Pancreas (tissue), 10 donors: ENCODE measurements around the gene SELENOI. TPM values are rescaled to one million over a fixed set of nuclear protein-coding genes. Genes with fewer than 3 reads are reported as not detected.
A peak's percentile ranks its signal among the peaks of the same experiment; 100 is the strongest.
"Not testable (repeated sequence)": the region's sequence is repeated elsewhere in the genome, so short reads cannot be mapped to it uniquely, and the experiment has no call there.

ENCODE experiments used
- ATAC-seq, 4 donors: fragments of 200-7000 bp; cut with Tn5 transposase; one replicate each; pipeline versions ENCODE4 v1.8.0 to v1.9.1; 2020; ENCODE audit warnings: mild to moderate bottlenecking in 4 of 4, moderate library complexity in 4 of 4
- DNase-seq, 6 donors: peaks; one replicate each; pipeline ENCODE4 v3.0.0-alpha.2; 2020
- FAIRE-seq: peaks from 2 replicates; lab custom pipeline; 2012; peaks lifted over from hg19 to GRCh38; lab: Jason Lieb, UNC
- H3K27ac ChIP-seq, 4 donors: fragments of 200-600 bp; sonication (generic); 1 replicate in 3 of 4; 2 replicates in 1 of 4; pipeline versions ENCODE4 v1.5.0 to v1.8.0; 2020
- H3K27me3 ChIP-seq, 4 donors: fragments of 200-600 bp; one replicate each; pipeline ENCODE4 v1.8.0; 2021
- H3K36me3 ChIP-seq, 3 donors: fragments of 200-600 bp; sonication (generic) in 1 of 3; one replicate each; pipeline versions ENCODE4 v1.5.0 to v1.8.0; 2020 to 2021
- H3K4me1 ChIP-seq, 3 donors: fragments of 200-600 bp; one replicate each; pipeline ENCODE4 v1.8.0; 2021
- H3K4me3 ChIP-seq, 4 donors: fragments of 200-600 bp; sonication (generic) in 2 of 4; one replicate each; pipeline versions ENCODE4 v1.5.0 to v1.8.0; 2020 to 2021
- H3K9me3 ChIP-seq, 4 donors: fragments of 200-600 bp; one replicate each; pipeline ENCODE4 v1.8.0; 2021
- whole genome bisulfite sequencing, 2 donors: extraction: QIAGEN DNeasy Blood & Tissue Kit; methylation state at CpG; one replicate each; pipeline ENCODE4 v1.1.7; 2013; 5-methylcytosine and 5-hydroxymethylcytosine counted together
- intact Hi-C, 3 donors: fragments of 100-400 bp; cut with DNase I; formaldehyde crosslinking; loops; one replicate each; pipeline versions ENCODE4 v1.11.1 to v1.14.2; 2022
- polyA plus RNA-seq, 2 donors: library from polyadenylated mRNA; stranded (reverse); fragments of 200-250 nt; gene quantifications; one replicate each; pipeline ENCODE4 v1.2.3, GENCODE V29; 2013
- total RNA-seq, 6 donors: library from RNA; stranded (reverse); fragmentation: NEBNext Ultra II Directional in 4 of 6; extraction: Animal tissue kit (Norgen Biotek cat#: 25700) in 4 of 6; gene quantifications; one replicate each; pipeline versions ENCODE4 v1.2.1 to v1.2.4, GENCODE V29; 2021 to 2023
- TF ChIP-seq, protein P1 (sequence below), 4 donors: fragments of 200-600 bp; sonication (generic) in 3 of 4; IDR thresholded peaks; one replicate each; pipeline versions ENCODE4 v1.5.0 to v1.8.0; 2021; ENCODE audit warnings: antibody characterized with exemption in 4 of 4
- donor health status: healthy with polysubstance abuse.
- donor health status: DM: no; HTN: no; CAD: no; lungs with moderate emphysema.
- donor health status: DM: no; HTN: no; CAD: no.
- donor health status: control.
- donor health status: control.
- donor health status: Bipolar disorder and iron deficiency.
- donor health status: DM: yes; HTN: yes; CAD: no.
- donor health status: DM: no; HTN: no; CAD: no.
- donor health status: DM: no; HTN: no; CAD: no.
- donor health status: DM: yes; HTN: yes; CAD: no.

SELENOI gene
- total and polyA plus RNA-seq, 8 donors: 1.9 to 16.5 (median 12.3) TPM

DNA sequence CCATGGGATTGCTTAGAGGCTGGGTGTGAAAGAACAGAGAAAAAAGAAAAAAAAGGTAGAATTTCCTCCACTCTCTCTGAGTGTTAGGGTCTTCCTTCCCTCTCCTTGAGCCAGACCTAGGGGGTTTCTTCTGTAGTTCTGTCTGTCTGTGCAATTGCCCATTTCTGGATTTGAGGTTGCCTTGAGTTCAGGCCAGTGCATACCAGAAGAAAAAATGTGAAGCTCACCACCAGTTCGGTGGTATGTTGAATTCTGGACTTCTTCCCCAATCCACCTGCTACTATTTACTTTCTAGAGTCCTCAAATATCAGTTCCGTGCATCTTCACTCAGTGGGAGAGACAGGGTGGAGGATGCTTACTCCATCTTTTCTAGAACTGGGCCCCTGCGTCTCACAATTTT is 15.3 kb upstream of the SELENOI start:
- ATAC-seq: peak in 1 of 4 donors; percentile 14
- Histone ChIP-seq H3K27me3 (no peaks in the 10 kb centered on the region), H3K9me3 (no peaks in the 10 kb centered on the region), H3K27ac (no peak overlapping the region), H3K4me3 (no peak overlapping the region), H3K4me1 (no peaks in the 10 kb centered on the region), H3K36me3 (no peaks in the 10 kb centered on the region)
- FAIRE-seq: no peak
- intact Hi-C loops: no loop called here
- 69 to 77% methylated on average over 3 of the region's 3 CpGs for WGBS, 2 donors
- DNase-seq: no peak
- TF ChIP-seq, protein P1, sequence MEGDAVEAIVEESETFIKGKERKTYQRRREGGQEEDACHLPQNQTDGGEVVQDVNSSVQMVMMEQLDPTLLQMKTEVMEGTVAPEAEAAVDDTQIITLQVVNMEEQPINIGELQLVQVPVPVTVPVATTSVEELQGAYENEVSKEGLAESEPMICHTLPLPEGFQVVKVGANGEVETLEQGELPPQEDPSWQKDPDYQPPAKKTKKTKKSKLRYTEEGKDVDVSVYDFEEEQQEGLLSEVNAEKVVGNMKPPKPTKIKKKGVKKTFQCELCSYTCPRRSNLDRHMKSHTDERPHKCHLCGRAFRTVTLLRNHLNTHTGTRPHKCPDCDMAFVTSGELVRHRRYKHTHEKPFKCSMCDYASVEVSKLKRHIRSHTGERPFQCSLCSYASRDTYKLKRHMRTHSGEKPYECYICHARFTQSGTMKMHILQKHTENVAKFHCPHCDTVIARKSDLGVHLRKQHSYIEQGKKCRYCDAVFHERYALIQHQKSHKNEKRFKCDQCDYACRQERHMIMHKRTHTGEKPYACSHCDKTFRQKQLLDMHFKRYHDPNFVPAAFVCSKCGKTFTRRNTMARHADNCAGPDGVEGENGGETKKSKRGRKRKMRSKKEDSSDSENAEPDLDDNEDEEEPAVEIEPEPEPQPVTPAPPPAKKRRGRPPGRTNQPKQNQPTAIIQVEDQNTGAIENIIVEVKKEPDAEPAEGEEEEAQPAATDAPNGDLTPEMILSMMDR (IDR thresholded peaks at IDR 0.05): no peak

DNA sequence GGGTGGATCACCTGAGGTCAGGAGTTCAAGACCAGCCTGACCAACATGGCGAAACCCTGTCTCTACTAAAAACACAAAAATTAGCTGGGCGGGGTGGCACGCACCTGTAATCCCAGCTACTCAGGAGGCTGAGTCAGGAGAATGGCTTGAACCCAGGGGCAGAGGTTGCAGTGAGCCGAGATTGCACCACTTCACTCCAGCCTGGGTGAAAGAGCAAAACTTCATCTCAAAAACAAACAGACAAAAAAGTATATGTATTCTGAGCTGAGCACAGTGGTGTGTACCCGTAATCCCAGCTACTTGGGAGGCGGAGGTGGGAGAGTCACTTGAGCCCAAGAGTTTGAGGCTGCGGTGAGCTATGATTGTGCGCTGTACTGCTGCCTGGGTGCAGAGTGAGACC is 14.6 kb upstream of the SELENOI start:
- H3K36me3 ChIP-seq, H3K27ac ChIP-seq, H3K27me3 ChIP-seq, H3K9me3 ChIP-seq, H3K4me1 ChIP-seq, DNase-seq, FAIRE-seq, H3K4me3 ChIP-seq, intact Hi-C loops, ATAC-seq: not testable (repeated sequence)
- 81 to 91% methylated on average over 8 of the region's 8 CpGs for WGBS, 2 donors

DNA sequence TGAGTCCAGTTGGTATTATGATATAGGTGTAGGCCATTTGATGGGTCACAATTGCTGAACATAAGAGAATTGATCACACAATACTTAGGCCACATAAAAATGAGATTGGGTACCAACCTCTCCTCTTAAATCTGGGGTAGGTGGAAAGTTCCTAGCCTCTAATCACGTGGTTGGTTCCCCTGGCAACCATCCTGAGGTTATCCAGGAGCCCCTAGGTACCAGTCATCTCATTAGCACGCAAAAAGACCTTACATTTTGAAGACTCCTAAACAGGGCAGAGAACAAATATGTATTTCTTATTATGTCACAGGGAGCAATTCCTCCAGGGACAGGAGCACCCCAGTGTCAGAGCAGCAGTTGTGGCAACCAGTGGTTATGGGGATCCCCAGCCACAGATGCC is 12.7 kb upstream of the SELENOI start:
- Histone ChIP-seq H3K27ac (no peak overlapping the region), H3K36me3 (no peaks in the 10 kb centered on the region), H3K4me3 (no peak overlapping the region), H3K27me3 (no peaks in the 10 kb centered on the region), H3K9me3 (no peaks in the 10 kb centered on the region), H3K4me1 (no peaks in the 10 kb centered on the region)
- intact Hi-C loops: no loop called here
- DNase-seq (no peak), ATAC-seq (peak in 2 of 4 donors; percentile 48 to 54), FAIRE-seq (no peak)
- TF ChIP-seq, protein P1 (IDR thresholded peaks at IDR 0.05): no peak
- 9 to 25% methylated on average over 2 of the region's 2 CpGs for WGBS, 2 donors

DNA sequence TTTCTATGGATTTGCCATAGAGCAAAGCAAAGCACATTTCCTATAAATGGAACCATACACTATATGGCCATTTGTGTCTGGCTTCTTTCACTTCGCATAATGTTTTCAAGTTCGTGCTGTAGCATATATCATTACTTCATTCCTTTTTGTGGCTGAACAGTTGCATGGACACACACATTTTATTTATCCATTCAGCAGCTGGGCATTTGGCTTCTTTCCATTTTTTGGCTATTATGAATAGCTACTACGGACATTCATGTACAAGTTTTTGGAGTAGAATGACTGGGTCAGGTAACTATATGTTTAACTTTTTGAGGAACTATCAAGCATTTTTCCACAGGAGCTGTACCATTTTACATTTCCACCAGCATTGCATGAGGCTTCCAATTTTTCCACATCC is 10.7 kb upstream of the SELENOI start:
- H3K27ac ChIP-seq: no peak overlapping the region
- ATAC-seq (no peak), DNase-seq (no peak), FAIRE-seq (no peak)
- H3K4me1 ChIP-seq: peaks cover 0 to under 1% (median 0%) of the 10 kb centered on the region in 3 donors
- H3K36me3 ChIP-seq: no peaks in the 10 kb centered on the region
- H3K4me3 ChIP-seq: no peak overlapping the region
- TF ChIP-seq, protein P1 (IDR thresholded peaks at IDR 0.05): no peak
- H3K9me3 ChIP-seq: no peaks in the 10 kb centered on the region
- H3K27me3 ChIP-seq: no peaks in the 10 kb centered on the region
- 46 to 74% methylated on average over 3 of the region's 3 CpGs for WGBS, 2 donors
- intact Hi-C loops: no loop called here

DNA sequence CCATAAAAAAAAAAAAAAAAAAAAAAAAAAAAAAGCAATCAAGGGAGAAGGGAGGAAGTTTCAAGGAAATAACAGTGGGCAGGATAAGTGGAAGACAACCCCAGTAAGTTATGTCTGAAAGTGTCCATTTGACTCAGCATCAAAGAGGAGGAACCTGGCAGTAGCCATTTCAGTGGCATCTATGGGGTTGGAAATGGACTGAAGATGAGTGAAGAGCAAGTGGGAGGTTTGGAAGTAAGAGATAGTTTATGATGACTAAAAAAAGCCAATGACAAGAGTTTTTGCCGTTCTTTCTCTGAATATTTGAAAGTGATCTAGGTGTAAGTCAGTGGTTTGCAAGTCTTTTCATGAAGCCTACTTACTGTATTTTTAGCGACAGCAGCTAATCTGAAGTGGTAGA is 9.2 kb upstream of the SELENOI start:
- no peaks in the 10 kb centered on the region for H3K9me3 ChIP-seq
- WGBS, 2 donors: 86 to 100% methylated on average over 2 of the region's 2 CpGs
- TF ChIP-seq, protein P1 (IDR thresholded peaks at IDR 0.05): no peak
- no peaks in the 10 kb centered on the region for H3K27me3 ChIP-seq
- FAIRE-seq (no peak), DNase-seq (no peak), ATAC-seq (no peak)
- peaks cover 0 to 7% (median 0%) of the 10 kb centered on the region in 3 donors for H3K4me1 ChIP-seq
- no peak overlapping the region for H3K4me3 ChIP-seq
- intact Hi-C loops: no loop called here
- no peak overlapping the region for H3K27ac ChIP-seq
- no peaks in the 10 kb centered on the region for H3K36me3 ChIP-seq
